Fibroblast of lung (primary cell): ENCODE results near the gene MTA1. TPM values are rescaled to one million over a fixed set of nuclear protein-coding genes. Genes with fewer than 3 reads are reported as not detected.

Experiments used
- DNase-seq, 2 donors: peaks; one replicate each; pipeline versions ENCODE4 v3.0.0 to v3.0.0-alpha.2; 2010; ENCODE audit warnings: low read depth in 2 of 2
- H2AFZ ChIP-seq: 2 replicates; pipeline ENCODE4 v1.5.1; 2012; ENCODE audit warnings: low read length, control low read depth, inconsistent platforms
- H3K27ac ChIP-seq: 2 replicates; pipeline ENCODE4 v1.5.1; 2011; ENCODE audit warnings: low read length, control low read depth; ENCODE audit not compliant: insufficient read depth
- H3K27me3 ChIP-seq: 2 replicates; pipeline ENCODE4 v1.5.1; 2011; ENCODE audit warnings: mild to moderate bottlenecking, low read length; ENCODE audit not compliant: control insufficient read depth, insufficient read depth
- H3K36me3 ChIP-seq: 2 replicates; pipeline ENCODE4 v1.5.1; 2011; ENCODE audit warnings: low read length; ENCODE audit not compliant: control insufficient read depth, insufficient read depth
- H3K4me1 ChIP-seq: 2 replicates; pipeline ENCODE4 v1.5.1; 2011; ENCODE audit warnings: low read length; ENCODE audit not compliant: control insufficient read depth, insufficient read depth; ENCODE audit errors: extremely low read depth
- H3K4me2 ChIP-seq: 2 replicates; pipeline ENCODE4 v1.5.1; 2011; ENCODE audit warnings: low read length, control low read depth; ENCODE audit not compliant: insufficient read depth; ENCODE audit errors: extremely low read depth
- H3K4me3 ChIP-seq, 4 experiments: fragments of 200-600 bp in 1 of 4; sonication (generic) in 1 of 4; replicated peaks in 1 of 4; 2 replicates each; pipeline ENCODE4 v1.5.1; 2011 to 2016; ENCODE audit warnings: low read length in 4 of 4, low read depth in 3 of 4, mild to moderate bottlenecking in 3 of 4, control low read depth in 2 of 4, inconsistent platforms in 1 of 4, mixed read lengths in 1 of 4; ENCODE audit not compliant: insufficient read depth in 1 of 4; ENCODE audit errors: control extremely low read depth in 1 of 4
- H3K79me2 ChIP-seq: 2 replicates; pipeline ENCODE4 v1.5.1; 2012; ENCODE audit warnings: mild to moderate bottlenecking, low read length, inconsistent platforms; ENCODE audit not compliant: control insufficient read depth, insufficient read depth
- H3K9ac ChIP-seq: 2 replicates; pipeline ENCODE4 v1.5.1; 2011; ENCODE audit warnings: mild to moderate bottlenecking, low read length, control low read depth; ENCODE audit not compliant: insufficient read depth
- H3K9me3 ChIP-seq: 2 replicates; pipeline ENCODE4 v1.5.1; 2012; ENCODE audit warnings: low read depth, low read length; ENCODE audit not compliant: control insufficient read depth, insufficient read depth
- H4K20me1 ChIP-seq: 2 replicates; pipeline ENCODE4 v1.5.1; 2011; ENCODE audit warnings: low read length; ENCODE audit not compliant: control insufficient read depth, insufficient read depth; ENCODE audit errors: extremely low read depth
- CTCF ChIP-seq, 2 donors: IDR thresholded peaks in 1 of 2; conservative IDR thresholded peaks in 1 of 2; 1 replicate in 1 of 2; 2 replicates in 1 of 2; pipeline ENCODE4 v1.5.1; 2011 to 2012; ENCODE audit warnings: low read length in 2 of 2, control low read depth in 1 of 2, inconsistent platforms in 1 of 2, low read depth in 1 of 2, mild to moderate bottlenecking in 1 of 2
- EZH2 ChIP-seq: IDR thresholded peaks from 2 replicates; pipeline ENCODE4 v1.5.1; 2012; ENCODE audit warnings: low read length, control low read depth, mild to moderate bottlenecking; ENCODE audit errors: missing control alignments
- polyA plus RNA-seq, 2 donors: library from polyadenylated mRNA; depleted of rRNA in 1 of 2; stranded (reverse) in 1 of 2; unstranded in 1 of 2; fragments of >200 nt; gene quantifications; 2 replicates each; pipeline ENCODE4 v1.2.1, GENCODE V29; 2011 to 2012; ENCODE audit warnings: missing spikeins in 1 of 2
- total RNA-seq: library from RNA; depleted of rRNA; stranded (reverse); fragments of >200 nt; gene quantifications from 2 replicates; pipeline ENCODE4 v1.2.1, GENCODE V29; 2014

The MTA1 gene
- total and polyA plus RNA-seq, 2 donors (not counting 1 experiment from before 2014, with no cell fraction given), result 28.6 to 29.7 TPM

GRCh38 chr14:105452963-105453362, 33.3 kb downstream of the MTA1 start:
- H3K27me3 ChIP-seq, result no peaks in the 10 kb centered on the region
- DNase-seq, result no peak
- no peak overlapping the region for H3K27ac ChIP-seq

GRCh38 chr14:105453847-105454246, 34.2 kb downstream of the MTA1 start:
- H3K4me2 ChIP-seq, result no peak overlapping the region
- no peaks in the 10 kb centered on the region for H3K9me3 ChIP-seq
- DNase-seq, result no peak
- no peak overlapping the region for H3K4me3 ChIP-seq
- H3K79me2 ChIP-seq, result no peaks in the 10 kb centered on the region
- no peaks in the 10 kb centered on the region for H3K4me1 ChIP-seq
- no peak overlapping the region for H2AFZ ChIP-seq
- no peak overlapping the region for H3K27ac ChIP-seq
- TF ChIP-seq EZH2 (no peak), CTCF (conservative IDR thresholded peaks at IDR 0.05 in 1 of 2, IDR thresholded peaks at IDR 0.05 in 1 of 2; ENCODE audit: low read depth in 1 of 2, low read length in 2 of 2) (no peak)
- H3K27me3 ChIP-seq, result no peaks in the 10 kb centered on the region
- no peaks in the 10 kb centered on the region for H4K20me1 ChIP-seq
- H3K36me3 ChIP-seq, result peaks cover 22% of the 10 kb centered on the region
- no peak overlapping the region for H3K9ac ChIP-seq

More at GRCh38 chr14:105452963-105453362, 33.3 kb downstream of the MTA1 start:
- Histone ChIP-seq H4K20me1 (no peaks in the 10 kb centered on the region), H3K36me3 (peaks cover 22% of the 10 kb centered on the region), H3K4me2 (no peak overlapping the region), H3K9ac (no peak overlapping the region), H3K4me3 (no peak overlapping the region), H2AFZ (no peak overlapping the region), H3K9me3 (no peaks in the 10 kb centered on the region), H3K4me1 (no peaks in the 10 kb centered on the region), H3K79me2 (no peaks in the 10 kb centered on the region)
- TF ChIP-seq EZH2, result no peak
- no peak for TF ChIP-seq CTCF (conservative IDR thresholded peaks at IDR 0.05 in 1 of 2, IDR thresholded peaks at IDR 0.05 in 1 of 2; ENCODE audit: low read depth in 1 of 2, low read length in 2 of 2)

GRCh38 chr14:105455086-105455640, 35.5 kb downstream of the MTA1 start:
- H3K36me3 ChIP-seq, result peaks cover 16% of the 10 kb centered on the region
- no peak for TF ChIP-seq CTCF (conservative IDR thresholded peaks at IDR 0.05 in 1 of 2, IDR thresholded peaks at IDR 0.05 in 1 of 2; ENCODE audit: low read depth in 1 of 2, low read length in 2 of 2)
- no peak for TF ChIP-seq EZH2
- no peaks in the 10 kb centered on the region for H3K79me2 ChIP-seq
- no peak overlapping the region for H3K4me3 ChIP-seq
- H3K27me3 ChIP-seq, result no peaks in the 10 kb centered on the region
- H3K27ac ChIP-seq, result no peak overlapping the region
- no peaks in the 10 kb centered on the region for H4K20me1 ChIP-seq
- no peak overlapping the region for H3K4me2 ChIP-seq
- no peak for DNase-seq
- no peak overlapping the region for H3K9ac ChIP-seq
- H3K4me1 ChIP-seq, result no peaks in the 10 kb centered on the region
- no peak overlapping the region for H2AFZ ChIP-seq
- no peaks in the 10 kb centered on the region for H3K9me3 ChIP-seq
